ENCODE results near the gene NCAN. TPM values are rescaled to one million over a fixed set of nuclear protein-coding genes. Genes with fewer than 3 reads are reported as not detected.

Gene NCAN
- total RNA-seq, 1 donor from 2014 or later, result 0.14 TPM

- H3K9ac ChIP-seq (ENCODE audit: low read length), result no peak overlapping the region
- no peaks in the 10 kb centered on the region for H3K4me1 ChIP-seq (ENCODE audit: insufficient read depth, low read length)
- no peak overlapping the region for H3K4me2 ChIP-seq (ENCODE audit: low read length)
- H3K79me2 ChIP-seq (ENCODE audit: insufficient read depth, low read length), result no peaks in the 10 kb centered on the region
- H3K27me3 Mint-ChIP-seq (ENCODE audit: low read depth, unreplicated experiment), result no peaks in the 10 kb centered on the region
- H3K4me1 Mint-ChIP-seq (ENCODE audit: low read depth, unreplicated experiment), result no peaks in the 10 kb centered on the region
- peaks cover 4% of the 10 kb centered on the region for H3K9me3 ChIP-seq (ENCODE audit: insufficient read depth, low read depth, low read length)
- DNase-seq (ENCODE audit: low read depth) (peak; percentile 8), FAIRE-seq (no peak)
- no peaks in the 10 kb centered on the region for H3K27me3 ChIP-seq (ENCODE audit: insufficient read depth, low read length)
- no peak overlapping the region for H2AFZ ChIP-seq (ENCODE audit: low read depth, low read length)
- peaks cover 12% of the 10 kb centered on the region for H4K20me1 ChIP-seq (ENCODE audit: insufficient read depth, low read length)
- peaks cover 15% of the 10 kb centered on the region for H3K36me3 Mint-ChIP-seq (ENCODE audit: low read depth, unreplicated experiment)
- TF ChIP-seq CTCF (IDR thresholded peaks at IDR 0.05; ENCODE audit: insufficient read depth, low read depth, low read length), result no peak
- no peak for TF ChIP-seq EZH2 (IDR thresholded peaks at IDR 0.05; ENCODE audit: insufficient read depth, low read length)
- no peak overlapping the region for H3K4me3 Mint-ChIP-seq (ENCODE audit: unreplicated experiment)
- H3K27ac Mint-ChIP-seq (ENCODE audit: unreplicated experiment), result no peak overlapping the region
- no peak overlapping the region for H3K27ac ChIP-seq (ENCODE audit: low read depth, low read length)
- H3K9me3 Mint-ChIP-seq (ENCODE audit: unreplicated experiment), result no peaks in the 10 kb centered on the region
- H3K36me3 ChIP-seq (ENCODE audit: insufficient read depth, low read length), result peaks cover 4% of the 10 kb centered on the region
- no peak overlapping the region for H3K4me3 ChIP-seq (ENCODE audit: insufficient read depth, low read depth, low read length)
Measured at GRCh38 chr19:19179548-19180441, 32.0 kb upstream of the NCAN start.

- peaks cover 4% of the 10 kb centered on the region for H3K79me2 ChIP-seq (ENCODE audit: insufficient read depth, low read length)
Measured at GRCh38 chr19:19181488-19181998, 30.2 kb upstream of the NCAN start.

More at GRCh38 chr19:19181488-19181998, 30.2 kb upstream of the NCAN start:
- H2AFZ ChIP-seq (ENCODE audit: low read depth, low read length), result no peak overlapping the region
- H3K9ac ChIP-seq (ENCODE audit: low read length), result no peak overlapping the region
- no peak overlapping the region for H3K27ac ChIP-seq (ENCODE audit: low read depth, low read length)
- peaks cover 4% of the 10 kb centered on the region for H3K36me3 ChIP-seq (ENCODE audit: insufficient read depth, low read length)
- H3K9me3 ChIP-seq (ENCODE audit: insufficient read depth, low read depth, low read length), result peaks cover 4% of the 10 kb centered on the region
- H3K4me2 ChIP-seq (ENCODE audit: low read length), result no peak overlapping the region
- DNase-seq (ENCODE audit: low read depth) (no peak), FAIRE-seq (no peak)
- no peak for TF ChIP-seq CTCF (IDR thresholded peaks at IDR 0.05; ENCODE audit: insufficient read depth, low read depth, low read length)
- TF ChIP-seq EZH2 (IDR thresholded peaks at IDR 0.05; ENCODE audit: insufficient read depth, low read length), result no peak
- H3K4me1 ChIP-seq (ENCODE audit: insufficient read depth, low read length), result no peaks in the 10 kb centered on the region
- H3K4me3 ChIP-seq (ENCODE audit: insufficient read depth, low read depth, low read length), result no peak overlapping the region
- H4K20me1 ChIP-seq (ENCODE audit: insufficient read depth, low read length), result peaks cover 17% of the 10 kb centered on the region
- Mint-ChIP-seq H3K36me3 (ENCODE audit: low read depth, unreplicated experiment) (peaks cover 21% of the 10 kb centered on the region), H3K27me3 (ENCODE audit: low read depth, unreplicated experiment) (no peaks in the 10 kb centered on the region), H3K4me1 (ENCODE audit: low read depth, unreplicated experiment) (no peaks in the 10 kb centered on the region), H3K9me3 (ENCODE audit: unreplicated experiment) (no peaks in the 10 kb centered on the region), H3K4me3 (ENCODE audit: unreplicated experiment) (no peak overlapping the region), H3K27ac (ENCODE audit: unreplicated experiment) (no peak overlapping the region)
- no peaks in the 10 kb centered on the region for H3K27me3 ChIP-seq (ENCODE audit: insufficient read depth, low read length)

All from astrocyte (in vitro differentiated cells and primary cell).